Measurements from ENCODE around the gene ZNF502. TPM values are rescaled to one million over a fixed set of nuclear protein-coding genes. Genes with fewer than 3 reads are reported as not detected.

Gene ZNF502
- total RNA-seq, 1 donor from 2014 or later, result 15.0 TPM

- DNase-seq, result no peak
Measured at GRCh38 chr3:44771424-44772098, 59.1 kb downstream of the ZNF502 start.

GRCh38 chr3:44772099-44772442 lies 59.6 kb downstream of the ZNF502 start:
- no peak for DNase-seq

Other genes with a start within 250 kb of the ZNF502 start
- 39.6 TPM for gene ZNF445, start 235.0 kb upstream of the ZNF502 start, total RNA-seq
- 29.8 TPM for gene ZKSCAN7, start 157.5 kb upstream of the ZNF502 start, total RNA-seq
- gene ZNF660, start 127.7 kb upstream of the ZNF502 start, total RNA-seq, result 14.3 TPM
- 66.0 TPM for gene ZNF197, start 87.6 kb upstream of the ZNF502 start, total RNA-seq
- gene ZNF35, start 63.9 kb upstream of the ZNF502 start, total RNA-seq, result 24.3 TPM
- 26.8 TPM for gene ZNF501, start 17.0 kb downstream of the ZNF502 start, total RNA-seq
- 35.1 TPM for gene KIAA1143, start 49.0 kb downstream of the ZNF502 start, total RNA-seq
- gene KIF15, start 49.1 kb downstream of the ZNF502 start, total RNA-seq, result 6.4 TPM
- gene TMEM42, start 149.3 kb downstream of the ZNF502 start, total RNA-seq, result 6.9 TPM
- not detected for gene TGM4, start 161.9 kb downstream of the ZNF502 start, total RNA-seq

Data from occipital lobe (tissue), 2 donors.